Lower leg skin (tissue), 3 donors: ENCODE results near the gene ACACA.

Experiments used
- POLR2A ChIP-seq, 2 donors: fragments of 450-650 bp; IDR thresholded peaks; one replicate each; pipeline ENCODE4 v1.6.1; 2016 to 2017; ENCODE audit warnings: antibody characterized with exemption in 2 of 2, mild to moderate bottlenecking in 1 of 2, moderate library complexity in 1 of 2
- TF ChIP-seq, protein P1 (sequence below), 3 donors: fragments of 450-650 bp; IDR thresholded peaks; one replicate each; pipeline ENCODE4 v1.5.1; 2016; ENCODE audit warnings: antibody characterized with exemption in 3 of 3, mild to moderate bottlenecking in 3 of 3, moderate library complexity in 2 of 3

GRCh38 chr17:37386462-37386861 is 20.2 kb downstream of the ACACA start:
- no peak for TF ChIP-seq POLR2A (IDR thresholded peaks at IDR 0.05)
- TF ChIP-seq, protein P1, sequence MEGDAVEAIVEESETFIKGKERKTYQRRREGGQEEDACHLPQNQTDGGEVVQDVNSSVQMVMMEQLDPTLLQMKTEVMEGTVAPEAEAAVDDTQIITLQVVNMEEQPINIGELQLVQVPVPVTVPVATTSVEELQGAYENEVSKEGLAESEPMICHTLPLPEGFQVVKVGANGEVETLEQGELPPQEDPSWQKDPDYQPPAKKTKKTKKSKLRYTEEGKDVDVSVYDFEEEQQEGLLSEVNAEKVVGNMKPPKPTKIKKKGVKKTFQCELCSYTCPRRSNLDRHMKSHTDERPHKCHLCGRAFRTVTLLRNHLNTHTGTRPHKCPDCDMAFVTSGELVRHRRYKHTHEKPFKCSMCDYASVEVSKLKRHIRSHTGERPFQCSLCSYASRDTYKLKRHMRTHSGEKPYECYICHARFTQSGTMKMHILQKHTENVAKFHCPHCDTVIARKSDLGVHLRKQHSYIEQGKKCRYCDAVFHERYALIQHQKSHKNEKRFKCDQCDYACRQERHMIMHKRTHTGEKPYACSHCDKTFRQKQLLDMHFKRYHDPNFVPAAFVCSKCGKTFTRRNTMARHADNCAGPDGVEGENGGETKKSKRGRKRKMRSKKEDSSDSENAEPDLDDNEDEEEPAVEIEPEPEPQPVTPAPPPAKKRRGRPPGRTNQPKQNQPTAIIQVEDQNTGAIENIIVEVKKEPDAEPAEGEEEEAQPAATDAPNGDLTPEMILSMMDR (IDR thresholded peaks at IDR 0.05): no peak
